K562 (cell line): ENCODE data around the gene GPR37L1. TPM values are rescaled to one million over a fixed set of nuclear protein-coding genes. Genes with fewer than 3 reads are reported as not detected.

Experiments
- ATF7 ChIP-seq: fragments of 450-650 bp; IDR thresholded peaks from 2 replicates; pipeline ENCODE4 v1.7.1; 2014; ENCODE audit warnings: mild to moderate bottlenecking, moderate library complexity
- CREM ChIP-seq: IDR thresholded peaks from 2 replicates; pipeline ENCODE4 v1.6.1; 2014; ENCODE audit warnings: antibody characterized with exemption, low read depth
- DACH1 ChIP-seq: fragments of 450-650 bp; IDR thresholded peaks from 2 replicates; pipeline ENCODE4 v1.6.1; 2018; ENCODE audit not compliant: partially characterized antibody
- PTTG1 ChIP-seq: fragments of 450-650 bp; IDR thresholded peaks from 2 replicates; pipeline ENCODE4 v1.6.1; 2016; ENCODE audit warnings: low read depth, mild to moderate bottlenecking, missing genetic modification characterization, missing compliant biosample characterization
- SMARCB1 ChIP-seq: IDR thresholded peaks from 2 replicates; pipeline ENCODE4 v1.6.1; 2011; ENCODE audit warnings: improper control_type of control experiment, low read depth; ENCODE audit not compliant: insufficient read length
- WHSC1 ChIP-seq: IDR thresholded peaks from one replicate; pipeline ENCODE4 v1.6.1; 2012; ENCODE audit warnings: low read length, control low read depth, inconsistent platforms
- ZNF431 ChIP-seq: sonication (generic); formaldehyde crosslinking; IDR thresholded peaks from 2 replicates; pipeline ENCODE4 v1.8.0; 2022; ENCODE audit warnings: mild to moderate bottlenecking, missing genetic modification reagents
- ZNF586 ChIP-seq: fragments of 450-650 bp; formaldehyde crosslinking; conservative IDR thresholded peaks from 2 replicates; pipeline ENCODE4 v1.4.0; 2020; ENCODE audit warnings: mild to moderate bottlenecking, moderate library complexity
- polyA plus RNA-seq, 8 experiments: library from polyadenylated mRNA; depleted of rRNA in 4 of 8; stranded (reverse) in 5 of 8; unstranded in 3 of 8; fragments of >200 nt; fragmentation: Nextera tagmentation in 2 of 8; fragmentation: Illumina TruSeq in 1 of 8; extraction: Ambion mirVana in 2 of 8; extraction: Trizol in 1 of 8; gene quantifications; 2 replicates each; pipeline versions ENCODE4 v1.2.1 to v1.2.3, GENCODE V29; 2011 to 2014; ENCODE audit warnings: inconsistent platforms in 1 of 8, missing spikeins in 1 of 8
- total RNA-seq, 7 experiments: library from RNA; depleted of rRNA in 6 of 7; stranded (reverse); fragments of >200 nt in 6 of 7; fragmentation: Illumina TruSeq in 2 of 7; extraction: Trizol in 2 of 7; gene quantifications; 2 replicates each; pipeline versions ENCODE4 v1.2.1 to v1.2.3, GENCODE V29; 2011 to 2021; ENCODE audit warnings: low replicate concordance in 1 of 7
- TF ChIP-seq, protein P1 (sequence below), 2 experiments: fragments of 150-350 bp in 1 of 2; IDR thresholded peaks; 2 replicates each; pipeline ENCODE4 v1.6.1; 2012 to 2016; ENCODE audit warnings: low read depth in 2 of 2, low read length in 2 of 2, mild to moderate bottlenecking in 1 of 2, moderate library complexity in 1 of 2
- TF ChIP-seq, protein P2 (sequence below): fragments of 450-650 bp; IDR thresholded peaks from 2 replicates; pipeline ENCODE4 v1.6.1; 2014; ENCODE audit warnings: low read depth, mild to moderate bottlenecking, moderate library complexity, borderline replicate concordance
- TF ChIP-seq, protein P3 (sequence below): fragments of 450-650 bp; IDR thresholded peaks from 2 replicates; pipeline ENCODE4 v1.7.0; 2016; ENCODE audit warnings: borderline replicate concordance
- TF ChIP-seq, protein P4 (sequence below), 2 experiments: fragments of 450-650 bp; formaldehyde crosslinking in 1 of 2; IDR thresholded peaks; 2 replicates each; pipeline versions ENCODE4 v1.4.0 to v1.6.1; 2014 to 2020; ENCODE audit warnings: mild to moderate bottlenecking in 2 of 2, borderline replicate concordance in 1 of 2, low read depth in 1 of 2

Gene GPR37L1
- total and polyA plus RNA-seq, 9 of the 15 experiments (the other 6 are each of a cell fraction or from before 2014, with no cell fraction given), result not detected

DNA sequence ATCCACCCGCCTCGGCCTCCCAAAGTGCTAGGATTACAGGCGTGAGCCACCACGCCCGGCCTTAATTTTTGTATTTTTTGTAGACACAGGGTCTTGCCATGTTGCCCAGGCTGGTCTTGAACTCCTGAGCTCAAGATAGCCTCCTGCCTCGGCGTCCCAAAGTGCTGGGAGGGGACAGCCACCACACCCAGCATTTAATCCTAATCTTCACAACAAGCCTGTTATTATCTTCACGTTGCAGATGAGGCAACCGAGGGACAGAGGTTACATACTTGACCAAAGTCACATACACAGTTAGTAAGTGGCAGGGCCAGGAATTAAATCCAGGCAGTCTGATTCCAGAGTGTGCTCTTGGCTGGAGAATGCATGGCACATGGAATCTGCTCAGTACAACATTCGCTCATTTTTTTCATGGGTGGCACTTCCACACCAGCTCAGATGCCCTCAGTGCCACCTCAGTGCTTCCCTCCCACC is 4.8 kb upstream of the GPR37L1 start (continued):
- TF ChIP-seq, protein P1, sequence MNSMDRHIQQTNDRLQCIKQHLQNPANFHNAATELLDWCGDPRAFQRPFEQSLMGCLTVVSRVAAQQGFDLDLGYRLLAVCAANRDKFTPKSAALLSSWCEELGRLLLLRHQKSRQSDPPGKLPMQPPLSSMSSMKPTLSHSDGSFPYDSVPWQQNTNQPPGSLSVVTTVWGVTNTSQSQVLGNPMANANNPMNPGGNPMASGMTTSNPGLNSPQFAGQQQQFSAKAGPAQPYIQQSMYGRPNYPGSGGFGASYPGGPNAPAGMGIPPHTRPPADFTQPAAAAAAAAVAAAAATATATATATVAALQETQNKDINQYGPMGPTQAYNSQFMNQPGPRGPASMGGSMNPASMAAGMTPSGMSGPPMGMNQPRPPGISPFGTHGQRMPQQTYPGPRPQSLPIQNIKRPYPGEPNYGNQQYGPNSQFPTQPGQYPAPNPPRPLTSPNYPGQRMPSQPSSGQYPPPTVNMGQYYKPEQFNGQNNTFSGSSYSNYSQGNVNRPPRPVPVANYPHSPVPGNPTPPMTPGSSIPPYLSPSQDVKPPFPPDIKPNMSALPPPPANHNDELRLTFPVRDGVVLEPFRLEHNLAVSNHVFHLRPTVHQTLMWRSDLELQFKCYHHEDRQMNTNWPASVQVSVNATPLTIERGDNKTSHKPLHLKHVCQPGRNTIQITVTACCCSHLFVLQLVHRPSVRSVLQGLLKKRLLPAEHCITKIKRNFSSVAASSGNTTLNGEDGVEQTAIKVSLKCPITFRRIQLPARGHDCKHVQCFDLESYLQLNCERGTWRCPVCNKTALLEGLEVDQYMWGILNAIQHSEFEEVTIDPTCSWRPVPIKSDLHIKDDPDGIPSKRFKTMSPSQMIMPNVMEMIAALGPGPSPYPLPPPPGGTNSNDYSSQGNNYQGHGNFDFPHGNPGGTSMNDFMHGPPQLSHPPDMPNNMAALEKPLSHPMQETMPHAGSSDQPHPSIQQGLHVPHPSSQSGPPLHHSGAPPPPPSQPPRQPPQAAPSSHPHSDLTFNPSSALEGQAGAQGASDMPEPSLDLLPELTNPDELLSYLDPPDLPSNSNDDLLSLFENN (IDR thresholded peaks at IDR 0.05; ENCODE audit: low read depth in 2 of 2, low read length in 2 of 2), result peak in 1 of 2 experiments; percentile 85; a peak in 2 of 4 replicates
- TF ChIP-seq PTTG1 (tag), result no peak
- no peak for TF ChIP-seq DACH1
- no peak for TF ChIP-seq SMARCB1
- TF ChIP-seq, protein P2, sequence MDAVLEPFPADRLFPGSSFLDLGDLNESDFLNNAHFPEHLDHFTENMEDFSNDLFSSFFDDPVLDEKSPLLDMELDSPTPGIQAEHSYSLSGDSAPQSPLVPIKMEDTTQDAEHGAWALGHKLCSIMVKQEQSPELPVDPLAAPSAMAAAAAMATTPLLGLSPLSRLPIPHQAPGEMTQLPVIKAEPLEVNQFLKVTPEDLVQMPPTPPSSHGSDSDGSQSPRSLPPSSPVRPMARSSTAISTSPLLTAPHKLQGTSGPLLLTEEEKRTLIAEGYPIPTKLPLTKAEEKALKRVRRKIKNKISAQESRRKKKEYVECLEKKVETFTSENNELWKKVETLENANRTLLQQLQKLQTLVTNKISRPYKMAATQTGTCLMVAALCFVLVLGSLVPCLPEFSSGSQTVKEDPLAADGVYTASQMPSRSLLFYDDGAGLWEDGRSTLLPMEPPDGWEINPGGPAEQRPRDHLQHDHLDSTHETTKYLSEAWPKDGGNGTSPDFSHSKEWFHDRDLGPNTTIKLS, result no peak
- TF ChIP-seq, protein P3, sequence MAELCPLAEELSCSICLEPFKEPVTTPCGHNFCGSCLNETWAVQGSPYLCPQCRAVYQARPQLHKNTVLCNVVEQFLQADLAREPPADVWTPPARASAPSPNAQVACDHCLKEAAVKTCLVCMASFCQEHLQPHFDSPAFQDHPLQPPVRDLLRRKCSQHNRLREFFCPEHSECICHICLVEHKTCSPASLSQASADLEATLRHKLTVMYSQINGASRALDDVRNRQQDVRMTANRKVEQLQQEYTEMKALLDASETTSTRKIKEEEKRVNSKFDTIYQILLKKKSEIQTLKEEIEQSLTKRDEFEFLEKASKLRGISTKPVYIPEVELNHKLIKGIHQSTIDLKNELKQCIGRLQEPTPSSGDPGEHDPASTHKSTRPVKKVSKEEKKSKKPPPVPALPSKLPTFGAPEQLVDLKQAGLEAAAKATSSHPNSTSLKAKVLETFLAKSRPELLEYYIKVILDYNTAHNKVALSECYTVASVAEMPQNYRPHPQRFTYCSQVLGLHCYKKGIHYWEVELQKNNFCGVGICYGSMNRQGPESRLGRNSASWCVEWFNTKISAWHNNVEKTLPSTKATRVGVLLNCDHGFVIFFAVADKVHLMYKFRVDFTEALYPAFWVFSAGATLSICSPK, result no peak
- no peak for TF ChIP-seq ZNF431 (CRISPR knock-in tag)
- peak; percentile 88 for TF ChIP-seq ATF7
- no peak for TF ChIP-seq ZNF586 (CRISPR knock-in tag)
- TF ChIP-seq CREM, result peak; percentile 61
- TF ChIP-seq, protein P4, sequence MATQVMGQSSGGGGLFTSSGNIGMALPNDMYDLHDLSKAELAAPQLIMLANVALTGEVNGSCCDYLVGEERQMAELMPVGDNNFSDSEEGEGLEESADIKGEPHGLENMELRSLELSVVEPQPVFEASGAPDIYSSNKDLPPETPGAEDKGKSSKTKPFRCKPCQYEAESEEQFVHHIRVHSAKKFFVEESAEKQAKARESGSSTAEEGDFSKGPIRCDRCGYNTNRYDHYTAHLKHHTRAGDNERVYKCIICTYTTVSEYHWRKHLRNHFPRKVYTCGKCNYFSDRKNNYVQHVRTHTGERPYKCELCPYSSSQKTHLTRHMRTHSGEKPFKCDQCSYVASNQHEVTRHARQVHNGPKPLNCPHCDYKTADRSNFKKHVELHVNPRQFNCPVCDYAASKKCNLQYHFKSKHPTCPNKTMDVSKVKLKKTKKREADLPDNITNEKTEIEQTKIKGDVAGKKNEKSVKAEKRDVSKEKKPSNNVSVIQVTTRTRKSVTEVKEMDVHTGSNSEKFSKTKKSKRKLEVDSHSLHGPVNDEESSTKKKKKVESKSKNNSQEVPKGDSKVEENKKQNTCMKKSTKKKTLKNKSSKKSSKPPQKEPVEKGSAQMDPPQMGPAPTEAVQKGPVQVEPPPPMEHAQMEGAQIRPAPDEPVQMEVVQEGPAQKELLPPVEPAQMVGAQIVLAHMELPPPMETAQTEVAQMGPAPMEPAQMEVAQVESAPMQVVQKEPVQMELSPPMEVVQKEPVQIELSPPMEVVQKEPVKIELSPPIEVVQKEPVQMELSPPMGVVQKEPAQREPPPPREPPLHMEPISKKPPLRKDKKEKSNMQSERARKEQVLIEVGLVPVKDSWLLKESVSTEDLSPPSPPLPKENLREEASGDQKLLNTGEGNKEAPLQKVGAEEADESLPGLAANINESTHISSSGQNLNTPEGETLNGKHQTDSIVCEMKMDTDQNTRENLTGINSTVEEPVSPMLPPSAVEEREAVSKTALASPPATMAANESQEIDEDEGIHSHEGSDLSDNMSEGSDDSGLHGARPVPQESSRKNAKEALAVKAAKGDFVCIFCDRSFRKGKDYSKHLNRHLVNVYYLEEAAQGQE (IDR thresholded peaks at IDR 0.05; ENCODE audit: borderline replicate concordance), result peak; percentile 44; the same call in 1 of the 2 replicates
- TF ChIP-seq, protein P4 (CRISPR knock-in tag; IDR thresholded peaks at IDR 0.05; ENCODE audit: low read depth), result no peak
- no peak for TF ChIP-seq WHSC1
